H9 (cell line): Measurements from ENCODE around the gene SPRYD4. TPM values are rescaled to one million over a fixed set of nuclear protein-coding genes. Genes with fewer than 3 reads are reported as not detected.
"Not testable (repeated sequence)": the region's sequence is repeated elsewhere in the genome, so short reads cannot be mapped to it uniquely, and the experiment has no call there.

Source experiments
- DNase-seq: peaks from one replicate; pipeline ENCODE4 v3.0.0-alpha.2; 2017
- H2AFZ ChIP-seq: one replicate; pipeline ENCODE4 v1.6.1; 2013; ENCODE audit warnings: mild to moderate bottlenecking, low read length, control low read depth, moderate library complexity
- H2AK5ac ChIP-seq: 2 replicates; pipeline ENCODE4 v1.6.1; 2013; ENCODE audit warnings: low read length, control low read depth, mixed read lengths; ENCODE audit not compliant: insufficient read length
- H2BK120ac ChIP-seq: one replicate; pipeline ENCODE4 v1.6.1; 2013; ENCODE audit warnings: low read depth, mild to moderate bottlenecking, low read length, control low read depth, inconsistent platforms; ENCODE audit not compliant: poor library complexity, severe bottlenecking
- H2BK12ac ChIP-seq: 2 replicates; pipeline ENCODE4 v1.6.1; 2013; ENCODE audit warnings: low read length, control low read depth, mixed read lengths, low read depth; ENCODE audit not compliant: insufficient read length
- H2BK15ac ChIP-seq: 2 replicates; pipeline ENCODE4 v1.6.1; 2013; ENCODE audit warnings: low read depth, low read length, control low read depth
- H2BK20ac ChIP-seq: one replicate; pipeline ENCODE4 v1.6.1; 2013; ENCODE audit warnings: low read depth, mild to moderate bottlenecking, low read length, control low read depth, inconsistent platforms; ENCODE audit not compliant: poor library complexity, severe bottlenecking
- H2BK5ac ChIP-seq: 2 replicates; pipeline ENCODE4 v1.6.1; 2013; ENCODE audit warnings: low read length, control low read depth, mixed read lengths; ENCODE audit not compliant: insufficient read length
- H3K14ac ChIP-seq: 2 replicates; pipeline ENCODE4 v1.6.1; 2013; ENCODE audit warnings: low read length, control low read depth; ENCODE audit not compliant: insufficient read depth
- H3K18ac ChIP-seq: 2 replicates; pipeline ENCODE4 v1.6.1; 2013; ENCODE audit warnings: low read depth, mild to moderate bottlenecking, mixed read lengths, low read length, control low read depth; ENCODE audit not compliant: insufficient read length
- H3K23ac ChIP-seq: 2 replicates; pipeline ENCODE4 v1.6.1; 2013; ENCODE audit warnings: low read length, control low read depth, mixed read lengths, low read depth; ENCODE audit not compliant: insufficient read length
- H3K23me2 ChIP-seq: 2 replicates; pipeline ENCODE4 v1.6.1; 2013; ENCODE audit warnings: low read depth, mild to moderate bottlenecking, mixed read lengths, low read length, control low read depth; ENCODE audit not compliant: insufficient read length, poor library complexity, severe bottlenecking
- H3K27ac ChIP-seq: 2 replicates; pipeline ENCODE4 v1.5.1; 2013; ENCODE audit warnings: low read length, control low read depth, mixed read lengths, low read depth; ENCODE audit not compliant: insufficient read length
- H3K27me3 ChIP-seq: 2 replicates; pipeline ENCODE4 v1.6.1; 2013; ENCODE audit warnings: low read length, control low read depth, inconsistent platforms; ENCODE audit not compliant: insufficient read depth
- H3K4ac ChIP-seq: 2 replicates; pipeline ENCODE4 v1.6.1; 2013; ENCODE audit warnings: low read depth, mild to moderate bottlenecking, control low read depth, inconsistent platforms, low read length, moderate library complexity
- H3K4me1 ChIP-seq: 2 replicates; pipeline ENCODE4 v1.6.1; 2013; ENCODE audit warnings: low read length, control low read depth, inconsistent platforms; ENCODE audit not compliant: insufficient read depth
- H3K4me2 ChIP-seq: 2 replicates; pipeline ENCODE4 v1.6.1; 2013; ENCODE audit warnings: low read length, control low read depth, mixed read lengths; ENCODE audit not compliant: insufficient read length, insufficient read depth
- H3K56ac ChIP-seq: 2 replicates; pipeline ENCODE4 v1.6.1; 2013; ENCODE audit warnings: low read depth, mild to moderate bottlenecking, mixed read lengths, low read length, control low read depth; ENCODE audit not compliant: insufficient read length
- H3K79me1 ChIP-seq: 2 replicates; pipeline ENCODE4 v1.6.1; 2013; ENCODE audit warnings: low read depth, mild to moderate bottlenecking, moderate library complexity, low read length, control low read depth, inconsistent platforms; ENCODE audit not compliant: insufficient read depth, poor library complexity, severe bottlenecking
- H3K79me2 ChIP-seq: 2 replicates; pipeline ENCODE4 v1.6.1; 2013; ENCODE audit warnings: low read length, control low read depth, inconsistent platforms; ENCODE audit not compliant: insufficient read depth
- H3K9ac ChIP-seq: 2 replicates; pipeline ENCODE4 v1.6.1; 2013; ENCODE audit warnings: low read length, control low read depth, mixed read lengths; ENCODE audit not compliant: insufficient read length; ENCODE audit errors: extremely low read depth
- H3K9me3 ChIP-seq: one replicate; pipeline ENCODE4 v1.6.1; 2013; ENCODE audit warnings: low read depth, low read length, inconsistent platforms; ENCODE audit not compliant: control insufficient read depth
- H3T11ph ChIP-seq: one replicate; pipeline ENCODE4 v1.6.1; 2013; ENCODE audit warnings: mild to moderate bottlenecking, low read length, control low read depth, inconsistent platforms
- H4K20me1 ChIP-seq: one replicate; pipeline ENCODE4 v1.6.1; 2013; ENCODE audit not compliant: control insufficient read depth, insufficient read length, insufficient read depth
- H4K5ac ChIP-seq: 2 replicates; pipeline ENCODE4 v1.6.1; 2013; ENCODE audit warnings: low read depth, mild to moderate bottlenecking, mixed read lengths, low read length, control low read depth; ENCODE audit not compliant: insufficient read length
- H4K8ac ChIP-seq: replicated peaks from 2 replicates; pipeline ENCODE4 v1.6.1; 2013; ENCODE audit warnings: low read length, control low read depth, mixed read lengths, low read depth; ENCODE audit not compliant: insufficient read length
- H4K91ac ChIP-seq: 2 replicates; pipeline ENCODE4 v1.6.1; 2013; ENCODE audit warnings: low read depth, mild to moderate bottlenecking, moderate library complexity, mixed read lengths, low read length, control low read depth; ENCODE audit not compliant: insufficient read length
- H3K27ac Mint-ChIP-seq, 3 experiments: 2 replicates in 2 of 3; 3 replicates in 1 of 3; pipeline ENCODE4 v1.8.0; 2020 to 2021; ENCODE audit warnings: mixed read lengths in 3 of 3, mild to moderate bottlenecking in 1 of 3, moderate library complexity in 1 of 3
- H3K27me3 Mint-ChIP-seq: 2 replicates; pipeline ENCODE4 v1.8.0; 2021; ENCODE audit warnings: low read depth, mild to moderate bottlenecking, moderate library complexity, mixed read lengths
- H3K36me3 Mint-ChIP-seq, 3 experiments: 2 replicates in 2 of 3; 3 replicates in 1 of 3; pipeline ENCODE4 v1.8.0; 2020 to 2021; ENCODE audit warnings: low read depth in 3 of 3, mixed read lengths in 3 of 3; ENCODE audit not compliant: insufficient read depth in 1 of 3
- H3K4me1 Mint-ChIP-seq, 2 experiments: 2 replicates each; pipeline ENCODE4 v1.8.0; 2020; ENCODE audit warnings: mixed read lengths in 2 of 2
- H3K4me3 Mint-ChIP-seq, 2 experiments: 2 replicates in 1 of 2; 3 replicates in 1 of 2; pipeline ENCODE4 v1.8.0; 2020 to 2021; ENCODE audit warnings: mild to moderate bottlenecking in 2 of 2, mixed read lengths in 2 of 2, moderate library complexity in 1 of 2
- H3K9me3 Mint-ChIP-seq, 2 experiments: 2 replicates in 1 of 2; 3 replicates in 1 of 2; pipeline ENCODE4 v1.8.0; 2020; ENCODE audit warnings: mild to moderate bottlenecking in 2 of 2, mixed read lengths in 2 of 2, moderate library complexity in 1 of 2
- WGBS: extraction: QIAGEN DNeasy Blood & Tissue Kit; methylation state at CpG from one replicate; pipeline ENCODE4 v1.1.7; 2013; ENCODE audit warnings: missing lambda C conversion rate, low lambda C conversion rate, mixed read lengths; ENCODE audit not compliant: insufficient read length; ENCODE audit errors: extremely low coverage; 5-methylcytosine and 5-hydroxymethylcytosine counted together
- total RNA-seq: library from RNA; stranded (reverse); gene quantifications from 2 replicates; pipeline ENCODE4 v1.2.1, GENCODE V29; 2021
- TF ChIP-seq, protein P1 (sequence below): fragments of 200-600 bp; sonication (generic); conservative IDR thresholded peaks from 3 replicates; pipeline ENCODE4 v1.8.0; 2021; ENCODE audit warnings: antibody characterized with exemption, mild to moderate bottlenecking

The SPRYD4 gene
- total RNA-seq, 1 experiment from 2014 or later: 4.9 TPM

DNA sequence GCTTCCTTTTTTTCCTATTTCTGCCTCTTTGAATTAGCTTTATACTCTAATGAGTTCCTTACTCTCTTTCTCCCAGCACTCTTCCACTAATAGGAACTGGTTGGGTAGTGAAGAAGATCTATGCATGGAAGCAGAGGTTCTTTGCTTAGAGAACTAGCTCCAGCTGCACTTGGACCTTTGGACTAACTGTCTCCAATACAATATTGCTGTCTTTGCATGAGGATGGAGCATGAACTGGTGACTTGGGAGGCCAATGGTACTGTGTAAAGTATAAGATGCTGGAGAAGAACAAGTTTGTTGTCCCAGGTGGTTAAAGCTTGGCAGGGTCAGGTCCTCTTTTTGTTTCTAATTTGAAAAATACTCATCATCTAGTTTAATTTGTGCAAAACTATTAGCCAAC, 22.0 kb downstream of the SPRYD4 start:
- DNase-seq: no peak
- Histone ChIP-seq H3K9ac (no peak overlapping the region), H3K56ac (no peak overlapping the region), H2AK5ac (no peak overlapping the region), H2BK5ac (no peak overlapping the region), H4K8ac (no peak overlapping the region), H3K23ac (no peak overlapping the region), H4K20me1 (no peaks in the 10 kb centered on the region), H3K9me3 (no peaks in the 10 kb centered on the region), H3T11ph (no peak overlapping the region), H3K27me3 (peaks cover 22% of the 10 kb centered on the region; the same call in 1 of the 2 replicates), H3K23me2 (peaks cover 11% of the 10 kb centered on the region), H3K4me2 (no peak overlapping the region), H2BK120ac (no peak overlapping the region), H2AFZ (no peak overlapping the region), H3K4me1 (no peaks in the 10 kb centered on the region), H2BK12ac (no peak overlapping the region), H2BK20ac (no peak overlapping the region), H3K14ac (no peak overlapping the region), H3K27ac (no peak overlapping the region), H3K18ac (no peak overlapping the region), H2BK15ac (no peak overlapping the region), H4K5ac (no peak overlapping the region), H3K79me2 (no peaks in the 10 kb centered on the region), H3K79me1 (no peaks in the 10 kb centered on the region), H4K91ac (no peak overlapping the region), H3K4ac (no peak overlapping the region)
- peaks cover 11 to 13% of the 10 kb centered on the region in 2 experiments for H3K4me1 Mint-ChIP-seq
- H3K4me3 Mint-ChIP-seq: no peak overlapping the region
- H3K36me3 Mint-ChIP-seq: peaks cover 5 to 10% (median 8%) of the 10 kb centered on the region in 3 experiments; a peak in 5 of 7 replicates
- TF ChIP-seq, protein P1, sequence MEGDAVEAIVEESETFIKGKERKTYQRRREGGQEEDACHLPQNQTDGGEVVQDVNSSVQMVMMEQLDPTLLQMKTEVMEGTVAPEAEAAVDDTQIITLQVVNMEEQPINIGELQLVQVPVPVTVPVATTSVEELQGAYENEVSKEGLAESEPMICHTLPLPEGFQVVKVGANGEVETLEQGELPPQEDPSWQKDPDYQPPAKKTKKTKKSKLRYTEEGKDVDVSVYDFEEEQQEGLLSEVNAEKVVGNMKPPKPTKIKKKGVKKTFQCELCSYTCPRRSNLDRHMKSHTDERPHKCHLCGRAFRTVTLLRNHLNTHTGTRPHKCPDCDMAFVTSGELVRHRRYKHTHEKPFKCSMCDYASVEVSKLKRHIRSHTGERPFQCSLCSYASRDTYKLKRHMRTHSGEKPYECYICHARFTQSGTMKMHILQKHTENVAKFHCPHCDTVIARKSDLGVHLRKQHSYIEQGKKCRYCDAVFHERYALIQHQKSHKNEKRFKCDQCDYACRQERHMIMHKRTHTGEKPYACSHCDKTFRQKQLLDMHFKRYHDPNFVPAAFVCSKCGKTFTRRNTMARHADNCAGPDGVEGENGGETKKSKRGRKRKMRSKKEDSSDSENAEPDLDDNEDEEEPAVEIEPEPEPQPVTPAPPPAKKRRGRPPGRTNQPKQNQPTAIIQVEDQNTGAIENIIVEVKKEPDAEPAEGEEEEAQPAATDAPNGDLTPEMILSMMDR: no peak
- peaks cover 61% of the 10 kb centered on the region for H3K27me3 Mint-ChIP-seq
- H3K27ac Mint-ChIP-seq: no peak overlapping the region
- peaks cover 28 to 30% of the 10 kb centered on the region in 2 experiments for H3K9me3 Mint-ChIP-seq

DNA sequence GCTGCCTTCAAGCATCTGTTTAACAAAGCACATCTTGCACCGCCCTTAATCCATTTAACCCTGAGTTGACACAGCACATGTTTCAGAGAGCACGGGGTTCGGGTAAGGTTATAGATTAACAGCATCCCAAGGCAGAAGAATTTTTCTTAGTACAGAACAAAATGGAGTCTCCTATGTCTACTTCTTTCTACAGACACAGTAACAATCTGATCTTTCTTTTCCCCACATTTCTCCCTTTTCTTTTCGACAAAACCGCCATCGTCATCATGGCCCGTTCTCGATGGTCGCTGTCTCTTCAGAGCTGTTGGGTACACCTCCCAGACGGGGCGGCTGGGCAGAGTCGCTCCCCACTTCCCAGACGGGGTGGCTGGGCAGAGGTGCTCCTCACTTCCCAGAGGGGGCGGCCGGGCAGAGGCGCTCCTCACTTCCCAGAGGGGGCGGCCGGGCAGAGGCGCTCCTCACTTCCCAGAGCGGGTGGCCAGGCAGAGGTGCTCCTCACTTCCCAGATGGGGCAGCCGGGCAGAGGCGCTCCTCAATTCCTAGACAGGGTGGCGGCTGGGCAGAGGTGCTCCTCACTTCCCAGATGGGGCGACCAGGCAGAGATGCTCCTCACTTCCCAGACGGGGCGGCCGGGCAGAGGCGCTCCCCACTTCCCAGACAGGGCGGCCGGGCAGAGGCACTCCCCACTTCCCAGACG, 25.2 kb downstream of the SPRYD4 start:
- H3K79me1 ChIP-seq: not testable (repeated sequence)

More for the DNA sequence above, 25.2 kb downstream of the SPRYD4 start:
- not testable (repeated sequence) for H3K36me3 Mint-ChIP-seq, H3K79me2 ChIP-seq, H2AK5ac ChIP-seq, H3K23ac ChIP-seq, H4K91ac ChIP-seq, H3K4me1 Mint-ChIP-seq, H4K5ac ChIP-seq, H3K4me1 ChIP-seq, H3K14ac ChIP-seq, H3K4me3 Mint-ChIP-seq, H2BK20ac ChIP-seq, H3K56ac ChIP-seq, H3K18ac ChIP-seq, H3K9ac ChIP-seq, H3K27ac Mint-ChIP-seq, H3K9me3 ChIP-seq, H4K8ac ChIP-seq, H3K4ac ChIP-seq, H2BK15ac ChIP-seq, H4K20me1 ChIP-seq, H3K4me2 ChIP-seq, H2BK5ac ChIP-seq, H2BK12ac ChIP-seq, H2AFZ ChIP-seq, H3K23me2 ChIP-seq, H2BK120ac ChIP-seq, H3K27ac ChIP-seq, H3T11ph ChIP-seq
- DNase-seq: peak; percentile 14
- Mint-ChIP-seq H3K27me3 (peaks cover 60% of the 10 kb centered on the region), H3K9me3 (peaks cover 33 to 36% of the 10 kb centered on the region in 2 experiments)
- H3K27me3 ChIP-seq: peaks cover 18% of the 10 kb centered on the region; the same call in 1 of the 2 replicates
- WGBS: no CpG with 5 or more reads among the region's 31 CpGs
